Mesothelial cell of epicardium (in vitro differentiated cells): ENCODE results near the gene FBXO31. TPM values are rescaled to one million over a fixed set of nuclear protein-coding genes. Genes with fewer than 3 reads are reported as not detected.

Experiments used
- DNase-seq, 2 experiments: peaks; one replicate each; pipeline ENCODE4 v3.0.0; 2021; ENCODE audit warnings: low spot score in 2 of 2; ENCODE audit not compliant: unreplicated experiment in 2 of 2
- H3K27ac Mint-ChIP-seq: 2 replicates; pipeline ENCODE4 v1.8.0; 2021; ENCODE audit warnings: mixed read lengths
- H3K27me3 Mint-ChIP-seq: 2 replicates; pipeline ENCODE4 v1.8.0; 2021; ENCODE audit warnings: low read depth, mixed read lengths
- H3K36me3 Mint-ChIP-seq: 2 replicates; pipeline ENCODE4 v1.8.0; 2021; ENCODE audit warnings: mixed read lengths
- H3K4me1 Mint-ChIP-seq: 2 replicates; pipeline ENCODE4 v1.8.0; 2021; ENCODE audit warnings: mixed read lengths
- H3K4me3 Mint-ChIP-seq: 2 replicates; pipeline ENCODE4 v1.8.0; 2021; ENCODE audit warnings: mild to moderate bottlenecking, moderate library complexity, mixed read lengths
- H3K9me3 Mint-ChIP-seq: 2 replicates; pipeline ENCODE4 v1.8.0; 2021; ENCODE audit warnings: mixed read lengths
- total RNA-seq: library from RNA; stranded (reverse); gene quantifications from 3 replicates; pipeline ENCODE4 v1.2.1, GENCODE V29; 2021
- TF ChIP-seq, protein P1 (sequence below): fragments of 200-600 bp; sonication (generic); IDR thresholded peaks from one replicate; pipeline ENCODE4 v1.5.0; 2021; ENCODE audit warnings: antibody characterized with exemption; ENCODE audit not compliant: unreplicated experiment

The FBXO31 gene
- total RNA-seq, 1 donor from 2014 or later: 38.1 TPM

- Mint-ChIP-seq H3K4me3 (no peak overlapping the region), H3K4me1 (no peaks in the 10 kb centered on the region), H3K9me3 (no peaks in the 10 kb centered on the region), H3K27ac (no peak overlapping the region), H3K36me3 (peaks cover 26% of the 10 kb centered on the region), H3K27me3 (no peaks in the 10 kb centered on the region)
- TF ChIP-seq, protein P1, sequence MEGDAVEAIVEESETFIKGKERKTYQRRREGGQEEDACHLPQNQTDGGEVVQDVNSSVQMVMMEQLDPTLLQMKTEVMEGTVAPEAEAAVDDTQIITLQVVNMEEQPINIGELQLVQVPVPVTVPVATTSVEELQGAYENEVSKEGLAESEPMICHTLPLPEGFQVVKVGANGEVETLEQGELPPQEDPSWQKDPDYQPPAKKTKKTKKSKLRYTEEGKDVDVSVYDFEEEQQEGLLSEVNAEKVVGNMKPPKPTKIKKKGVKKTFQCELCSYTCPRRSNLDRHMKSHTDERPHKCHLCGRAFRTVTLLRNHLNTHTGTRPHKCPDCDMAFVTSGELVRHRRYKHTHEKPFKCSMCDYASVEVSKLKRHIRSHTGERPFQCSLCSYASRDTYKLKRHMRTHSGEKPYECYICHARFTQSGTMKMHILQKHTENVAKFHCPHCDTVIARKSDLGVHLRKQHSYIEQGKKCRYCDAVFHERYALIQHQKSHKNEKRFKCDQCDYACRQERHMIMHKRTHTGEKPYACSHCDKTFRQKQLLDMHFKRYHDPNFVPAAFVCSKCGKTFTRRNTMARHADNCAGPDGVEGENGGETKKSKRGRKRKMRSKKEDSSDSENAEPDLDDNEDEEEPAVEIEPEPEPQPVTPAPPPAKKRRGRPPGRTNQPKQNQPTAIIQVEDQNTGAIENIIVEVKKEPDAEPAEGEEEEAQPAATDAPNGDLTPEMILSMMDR: no peak
- DNase-seq: no peak
Observed at GRCh38 chr16:87404764-87405625, 21.4 kb upstream of the FBXO31 start.

DNA sequence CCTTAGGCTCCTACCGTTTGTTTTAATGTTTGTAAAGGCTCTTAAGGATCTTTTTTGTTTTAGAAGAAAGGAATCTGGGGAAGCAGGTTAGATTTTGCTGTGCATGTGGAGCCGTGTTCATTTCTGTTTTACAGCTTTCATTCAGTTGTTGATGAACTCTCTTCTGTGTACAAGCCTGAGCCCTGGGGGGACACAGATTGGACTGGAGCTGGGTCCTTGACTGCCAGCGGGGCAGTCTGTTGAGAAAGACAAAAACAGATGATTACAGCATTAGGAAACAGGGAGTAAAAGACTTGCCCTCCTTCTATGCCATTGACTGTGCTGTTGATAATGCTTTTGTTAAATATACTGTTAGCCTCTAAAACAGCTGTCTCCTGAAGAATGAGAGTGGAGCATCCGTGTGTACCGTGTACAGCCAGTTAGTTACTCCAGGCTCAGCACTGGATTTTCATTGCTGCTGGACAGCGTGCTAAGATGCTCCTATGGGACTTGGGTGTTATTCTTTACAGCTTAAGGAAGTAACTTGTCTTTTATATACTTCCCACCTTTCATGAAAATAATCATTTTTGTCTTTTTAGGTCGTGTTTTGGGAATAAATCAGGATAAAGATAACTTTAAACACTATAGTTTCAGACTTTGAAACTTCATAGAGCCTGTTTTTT, 11.7 kb upstream of the FBXO31 start:
- Mint-ChIP-seq H3K4me3 (no peak overlapping the region), H3K9me3 (no peaks in the 10 kb centered on the region), H3K36me3 (peaks cover 5% of the 10 kb centered on the region), H3K27me3 (no peaks in the 10 kb centered on the region), H3K4me1 (peaks cover 22% of the 10 kb centered on the region), H3K27ac (no peak overlapping the region)
- no peak for DNase-seq
- TF ChIP-seq, protein P1: no peak

- no peak for DNase-seq
- TF ChIP-seq, protein P1: no peak
- Mint-ChIP-seq H3K27ac (peak overlapping the region; percentile 94), H3K4me3 (peak overlapping the region; percentile 82), H3K4me1 (peaks cover 22% of the 10 kb centered on the region), H3K27me3 (no peaks in the 10 kb centered on the region), H3K36me3 (no peaks in the 10 kb centered on the region), H3K9me3 (no peaks in the 10 kb centered on the region)
Observed at GRCh38 chr16:87393680-87394055, 10.1 kb upstream of the FBXO31 start.

GRCh38 chr16:87392821-87393679, 9.5 kb upstream of the FBXO31 start:
- Mint-ChIP-seq H3K27ac (peak overlapping the region; percentile 94), H3K9me3 (no peaks in the 10 kb centered on the region), H3K4me3 (peak overlapping the region; percentile 82), H3K27me3 (no peaks in the 10 kb centered on the region), H3K36me3 (no peaks in the 10 kb centered on the region), H3K4me1 (peaks cover 28% of the 10 kb centered on the region)
- TF ChIP-seq, protein P1: no peak
- peak in 1 of 2 experiments; percentile 61 for DNase-seq

DNA sequence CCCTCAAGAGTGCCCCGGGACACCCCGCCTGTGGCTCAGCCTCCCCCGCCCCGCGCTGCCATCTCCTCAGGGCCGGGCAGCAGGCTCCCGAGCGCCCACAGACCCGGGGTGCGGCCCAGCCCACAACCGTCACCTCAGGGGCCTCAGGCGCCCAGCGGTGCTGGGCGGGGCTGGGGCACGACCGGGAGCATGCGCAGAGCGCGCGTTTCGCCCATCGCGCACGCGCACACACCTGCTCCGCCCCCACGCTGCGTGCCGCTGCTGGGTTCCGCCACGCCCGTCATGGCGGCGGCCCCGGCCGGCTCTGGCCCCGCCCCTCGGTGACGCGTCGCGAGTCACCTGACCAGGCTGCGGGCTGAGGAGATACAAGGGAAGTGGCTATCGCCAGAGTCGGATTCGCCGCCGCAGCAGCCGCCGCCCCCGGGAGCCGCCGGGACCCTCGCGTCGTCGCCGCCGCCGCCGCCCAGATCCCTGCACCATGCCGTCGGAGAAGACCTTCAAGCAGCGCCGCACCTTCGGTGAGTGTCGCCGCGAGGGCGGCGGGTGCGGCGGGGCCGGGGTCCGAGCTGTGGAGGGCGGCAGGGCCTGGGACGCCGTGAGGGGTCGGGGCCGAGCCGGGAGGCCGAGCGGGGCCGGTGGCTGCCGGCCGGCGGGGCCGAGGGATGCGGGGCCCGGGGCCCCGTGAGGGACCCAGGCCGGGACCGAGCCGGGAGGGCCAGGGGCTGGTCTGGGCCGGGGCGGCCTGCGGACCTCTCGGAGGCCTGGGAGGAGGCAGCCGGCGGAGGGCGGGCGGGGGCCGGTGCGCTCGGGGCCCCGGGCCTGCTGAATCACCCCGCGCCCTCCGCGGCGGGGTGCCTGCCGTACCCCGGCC, 8.6 kb upstream of the FBXO31 start, which contains the start of gene MAP1LC3B:
TSS of gene MAP1LC3B (plus strand) at position 387 of the 871 bp plus-strand sequence. CDS start at position 479, 92 bp downstream.
- no peaks in the 10 kb centered on the region for H3K36me3 Mint-ChIP-seq
- H3K4me1 Mint-ChIP-seq: peaks cover 36% of the 10 kb centered on the region
- no peaks in the 10 kb centered on the region for H3K9me3 Mint-ChIP-seq
- peak; percentile 98 to 100 for DNase-seq
- H3K27me3 Mint-ChIP-seq: no peaks in the 10 kb centered on the region
- peak within 1 kb of the TSS; percentile 99 for H3K27ac Mint-ChIP-seq
- H3K4me3 Mint-ChIP-seq: peak within 1 kb of the TSS; percentile 84
- TF ChIP-seq, protein P1: no peak
